Liver (tissue), 9 donors: ENCODE results near the gene HDAC10. TPM values are rescaled to one million over a fixed set of nuclear protein-coding genes. Genes with fewer than 3 reads are reported as not detected.

Experiments used
- DNase-seq: peaks from one replicate; pipeline ENCODE4 v3.0.0-alpha.2; 2017; ENCODE audit warnings: low spot score
- H3K27ac ChIP-seq, 2 donors: one replicate each; pipeline ENCODE4 v1.7.0; 2013; ENCODE audit warnings: inconsistent platforms in 2 of 2, low read length in 2 of 2, control low read depth in 1 of 2, low read depth in 1 of 2, mild to moderate bottlenecking in 1 of 2
- H3K27me3 ChIP-seq, 4 donors: one replicate each; pipeline versions ENCODE4 v1.6.1 to v1.7.0; 2013; ENCODE audit warnings: low read length in 3 of 4, inconsistent platforms in 1 of 4, mild to moderate bottlenecking in 1 of 4, moderate library complexity in 1 of 4; ENCODE audit not compliant: control insufficient read depth in 4 of 4, insufficient read depth in 4 of 4
- H3K36me3 ChIP-seq, 4 donors: one replicate each; pipeline versions ENCODE4 v1.6.1 to v1.7.0; 2013; ENCODE audit warnings: low read length in 3 of 4, mild to moderate bottlenecking in 3 of 4, low read depth in 1 of 4, moderate library complexity in 1 of 4; ENCODE audit not compliant: control insufficient read depth in 4 of 4, insufficient read depth in 3 of 4
- H3K4me1 ChIP-seq, 4 donors: one replicate each; pipeline versions ENCODE4 v1.6.1 to v1.7.0; 2013; ENCODE audit warnings: low read length in 3 of 4, mild to moderate bottlenecking in 3 of 4, moderate library complexity in 1 of 4; ENCODE audit not compliant: control insufficient read depth in 4 of 4, insufficient read depth in 4 of 4
- H3K4me3 ChIP-seq, 3 donors: one replicate each; pipeline versions ENCODE4 v1.6.1 to v1.7.0; 2013; ENCODE audit warnings: low read length in 3 of 3, control low read depth in 1 of 3, low read depth in 1 of 3, mild to moderate bottlenecking in 1 of 3
- H3K9ac ChIP-seq, 2 donors: one replicate each; pipeline ENCODE4 v1.7.0; 2013; ENCODE audit warnings: low read length in 2 of 2, mild to moderate bottlenecking in 2 of 2, moderate library complexity in 2 of 2, control low read depth in 1 of 2, low read depth in 1 of 2
- H3K9me3 ChIP-seq, 4 donors: one replicate each; pipeline versions ENCODE4 v1.6.1 to v1.7.0; 2013; ENCODE audit warnings: low read length in 3 of 4; ENCODE audit not compliant: control insufficient read depth in 4 of 4
- EGR1 ChIP-seq, 2 donors: IDR thresholded peaks; 2 replicates each; pipeline ENCODE4 v1.6.1; 2016 to 2018; ENCODE audit warnings: antibody characterized with exemption in 2 of 2, low read depth in 2 of 2
- FOXA2 ChIP-seq: IDR thresholded peaks from 2 replicates; pipeline ENCODE4 v1.6.1; 2016; ENCODE audit warnings: antibody characterized with exemption
- GABPA ChIP-seq, 2 donors: IDR thresholded peaks in 1 of 2; conservative IDR thresholded peaks in 1 of 2; 2 replicates each; pipeline ENCODE4 v1.6.1; 2016; ENCODE audit warnings: antibody characterized with exemption in 2 of 2, mild to moderate bottlenecking in 1 of 2, moderate library complexity in 1 of 2
- HNF4G ChIP-seq: IDR thresholded peaks from 2 replicates; pipeline ENCODE4 v1.6.1; 2016; ENCODE audit warnings: antibody characterized with exemption
- JUND ChIP-seq, 2 donors: IDR thresholded peaks; 2 replicates each; pipeline ENCODE4 v1.6.1; 2016; ENCODE audit warnings: antibody characterized with exemption in 2 of 2
- MAX ChIP-seq: IDR thresholded peaks from 2 replicates; pipeline ENCODE4 v1.6.1; 2016; ENCODE audit warnings: antibody characterized with exemption
- NR2F2 ChIP-seq: IDR thresholded peaks from 2 replicates; pipeline ENCODE4 v1.6.1; 2016; ENCODE audit warnings: antibody characterized with exemption
- RAD21 ChIP-seq, 2 donors: IDR thresholded peaks; 2 replicates each; pipeline ENCODE4 v1.6.1; 2016; ENCODE audit warnings: antibody characterized with exemption in 2 of 2, mild to moderate bottlenecking in 2 of 2
- REST ChIP-seq: IDR thresholded peaks from 2 replicates; pipeline ENCODE4 v1.6.1; 2016; ENCODE audit warnings: antibody characterized with exemption, mild to moderate bottlenecking
- RXRA ChIP-seq, 2 donors: IDR thresholded peaks; 2 replicates each; pipeline ENCODE4 v1.6.1; 2017 to 2018; ENCODE audit warnings: antibody characterized with exemption in 2 of 2, mild to moderate bottlenecking in 1 of 2
- SP1 ChIP-seq: IDR thresholded peaks from 2 replicates; pipeline ENCODE4 v1.6.1; 2018; ENCODE audit warnings: antibody characterized with exemption, mild to moderate bottlenecking
- YY1 ChIP-seq: IDR thresholded peaks from 2 replicates; pipeline ENCODE4 v1.6.1; 2016; ENCODE audit warnings: antibody characterized with exemption, mild to moderate bottlenecking
- ZBTB33 ChIP-seq: IDR thresholded peaks from 2 replicates; pipeline ENCODE4 v1.6.1; 2016; ENCODE audit warnings: antibody characterized with exemption
- WGBS: extraction: QIAGEN DNeasy Blood & Tissue Kit; methylation state at CpG from one replicate; pipeline ENCODE4 v1.1.7; 2013; 5-methylcytosine and 5-hydroxymethylcytosine counted together
- polyA plus RNA-seq, 2 donors: library from polyadenylated mRNA; stranded (reverse) in 1 of 2; unstranded in 1 of 2; fragments of 200-250 nt in 1 of 2; fragments of >200 nt in 1 of 2; fragmentation: Nextera tagmentation in 1 of 2; extraction: Ambion mirVana in 1 of 2; gene quantifications; one replicate each; pipeline versions ENCODE4 v1.2.1 to v1.2.3, GENCODE V29; 2013 to 2015
- total RNA-seq, 2 donors: library from RNA; depleted of rRNA; stranded (reverse); fragments of >200 nt; gene quantifications; one replicate each; pipeline ENCODE4 v1.2.3, GENCODE V29; 2014
- donor health status: healthy.
- donor health status: healthy.
- donor health status: healthy.
- donor health status: healthy.
- donor health status: healthy.

Gene HDAC10
- total and polyA plus RNA-seq, 4 donors: 6.2 to 18.2 (median 13.6) TPM

- peak overlapping the region in 1 of 3 donors; percentile 43 for H3K4me3 ChIP-seq
- DNase-seq: no peak
- no peaks in the 10 kb centered on the region for H3K27me3 ChIP-seq
- no peaks in the 10 kb centered on the region for H3K9me3 ChIP-seq
- peaks cover 10 to 25% (median 16%) of the 10 kb centered on the region in 4 donors for H3K36me3 ChIP-seq
- peak overlapping the region in 1 of 2 donors; percentile 82 for H3K27ac ChIP-seq
- WGBS: 48% methylated on average over 29 of the region's 29 CpGs
- H3K4me1 ChIP-seq: peaks cover 37 to 64% (median 51%) of the 10 kb centered on the region in 4 donors
- TF ChIP-seq FOXA2 (no peak), JUND (IDR thresholded peaks at IDR 0.05) (no peak), EGR1 (IDR thresholded peaks at IDR 0.05; ENCODE audit: low read depth in 2 of 2) (no peak), RAD21 (IDR thresholded peaks at IDR 0.05) (no peak), HNF4G (no peak)
- no peak overlapping the region for H3K9ac ChIP-seq
Observed at GRCh38 chr22:50292643-50293440, 41.8 kb upstream of the HDAC10 start.

GRCh38 chr22:50289942-50290630 is 39.0 kb upstream of the HDAC10 start:
- H3K9ac ChIP-seq: no peak overlapping the region
- 93% methylated on average over 37 of the region's 37 CpGs for WGBS
- H3K4me1 ChIP-seq: peaks cover 23 to 36% (median 27%) of the 10 kb centered on the region in 4 donors
- TF ChIP-seq YY1: no peak
- no peak for TF ChIP-seq JUND (IDR thresholded peaks at IDR 0.05)
- TF ChIP-seq SP1: no peak
- TF ChIP-seq REST: no peak
- TF ChIP-seq FOXA2: no peak
- TF ChIP-seq GABPA (IDR thresholded peaks at IDR 0.05 in 1 of 2, conservative IDR thresholded peaks at IDR 0.05 in 1 of 2): no peak
- H3K36me3 ChIP-seq: peaks cover 14 to 46% (median 20%) of the 10 kb centered on the region in 4 donors
- DNase-seq: no peak
- no peaks in the 10 kb centered on the region for H3K9me3 ChIP-seq
- no peak overlapping the region for H3K4me3 ChIP-seq
- H3K27me3 ChIP-seq: no peaks in the 10 kb centered on the region
- H3K27ac ChIP-seq: no peak overlapping the region

GRCh38 chr22:50289151-50289941 is 38.3 kb upstream of the HDAC10 start:
- DNase-seq: no peak
- H3K27me3 ChIP-seq: no peaks in the 10 kb centered on the region
- H3K9ac ChIP-seq: no peak overlapping the region
- H3K9me3 ChIP-seq: no peaks in the 10 kb centered on the region
- H3K4me3 ChIP-seq: no peak overlapping the region
- WGBS: 96% methylated on average over 57 of the region's 57 CpGs
- peaks cover 16 to 29% (median 21%) of the 10 kb centered on the region in 4 donors for H3K4me1 ChIP-seq
- H3K36me3 ChIP-seq: peaks cover 14 to 48% (median 22%) of the 10 kb centered on the region in 4 donors
- no peak overlapping the region for H3K27ac ChIP-seq
- TF ChIP-seq GABPA (IDR thresholded peaks at IDR 0.05 in 1 of 2, conservative IDR thresholded peaks at IDR 0.05 in 1 of 2): no peak
- TF ChIP-seq EGR1 (IDR thresholded peaks at IDR 0.05; ENCODE audit: low read depth in 2 of 2): no peak
- no peak for TF ChIP-seq ZBTB33
- no peak for TF ChIP-seq MAX
- TF ChIP-seq HNF4G: no peak
- TF ChIP-seq JUND (IDR thresholded peaks at IDR 0.05): no peak
- no peak for TF ChIP-seq NR2F2
- no peak for TF ChIP-seq RXRA (IDR thresholded peaks at IDR 0.05)
- no peak for TF ChIP-seq REST
- TF ChIP-seq FOXA2: no peak
- no peak for TF ChIP-seq RAD21 (IDR thresholded peaks at IDR 0.05)
